Peyer's patch (tissue), 4 donors: Measurements from ENCODE around the gene PMPCA. TPM values are rescaled to one million over a fixed set of nuclear protein-coding genes. Genes with fewer than 3 reads are reported as not detected.

Experiments used
- DNase-seq, 3 donors: peaks; one replicate each; pipeline ENCODE4 v3.0.0-alpha.2; 2017 to 2019
- H3K27ac ChIP-seq, 4 donors: fragments of 200-600 bp; sonication (generic); one replicate each; pipeline ENCODE4 v1.5.1; 2016 to 2019
- H3K27me3 ChIP-seq, 2 donors: fragments of 200-600 bp; sonication (generic); one replicate each; pipeline ENCODE4 v1.5.1; 2019
- H3K36me3 ChIP-seq, 3 donors: fragments of 200-600 bp; sonication (generic); one replicate each; pipeline ENCODE4 v1.5.1; 2016 to 2019
- H3K4me1 ChIP-seq, 4 donors: fragments of 200-600 bp; sonication (generic); one replicate each; pipeline ENCODE4 v1.5.1; 2016 to 2019
- H3K4me3 ChIP-seq, 4 donors: fragments of 200-600 bp; sonication (generic); 1 replicate in 3 of 4; 2 replicates in 1 of 4; pipeline ENCODE4 v1.5.1; 2016 to 2019; ENCODE audit warnings: mild to moderate bottlenecking in 1 of 4
- H3K9me3 ChIP-seq, 4 donors: fragments of 200-600 bp; sonication (generic); one replicate each; pipeline ENCODE4 v1.5.1; 2016 to 2019; ENCODE audit warnings: mild to moderate bottlenecking in 1 of 4
- CTCF ChIP-seq, 6 experiments: fragments of 450-650 bp in 4 of 6; fragments of 200-600 bp in 2 of 6; sonication (generic) in 1 of 6; IDR thresholded peaks; one replicate each; pipeline ENCODE4 v1.5.1; 2017 to 2019; ENCODE audit warnings: antibody characterized with exemption in 6 of 6, mild to moderate bottlenecking in 3 of 6, moderate library complexity in 1 of 6
- POLR2A ChIP-seq, 2 donors: fragments of 450-650 bp; IDR thresholded peaks; one replicate each; pipeline ENCODE4 v1.5.1; 2017; ENCODE audit warnings: antibody characterized with exemption in 2 of 2, mild to moderate bottlenecking in 2 of 2, moderate library complexity in 2 of 2
- total RNA-seq, 4 donors: library from RNA; depleted of rRNA; stranded (reverse); fragments of >200 nt; gene quantifications; one replicate each; pipeline ENCODE4 v1.1.0, GENCODE V29; 2016

PMPCA gene
- total RNA-seq, 4 donors from 2014 or later: 32.8 to 73.4 (median 47.3) TPM

- Histone ChIP-seq H3K4me1 (no peaks in the 10 kb centered on the region), H3K36me3 (peaks cover 0 to 89% (median 0%) of the 10 kb centered on the region in 3 donors), H3K27me3 (no peaks in the 10 kb centered on the region), H3K4me3 (no peak overlapping the region), H3K9me3 (no peaks in the 10 kb centered on the region), H3K27ac (no peak overlapping the region)
- TF ChIP-seq CTCF (IDR thresholded peaks at IDR 0.05) (no peak), POLR2A (IDR thresholded peaks at IDR 0.05) (no peak)
- no peak for DNase-seq
Measured at GRCh38 chr9:136385015-136385414, 25.4 kb upstream of the PMPCA start.

- Histone ChIP-seq H3K36me3 (peaks cover 0 to 80% (median 0%) of the 10 kb centered on the region in 3 donors), H3K4me3 (no peak overlapping the region), H3K9me3 (no peaks in the 10 kb centered on the region), H3K4me1 (no peaks in the 10 kb centered on the region), H3K27ac (no peak overlapping the region), H3K27me3 (no peaks in the 10 kb centered on the region)
- no peak for DNase-seq
- TF ChIP-seq POLR2A (IDR thresholded peaks at IDR 0.05) (no peak), CTCF (IDR thresholded peaks at IDR 0.05) (no peak)
Measured at GRCh38 chr9:136386018-136386417, 24.4 kb upstream of the PMPCA start.

- Histone ChIP-seq H3K4me3 (no peak overlapping the region), H3K27ac (no peak overlapping the region), H3K4me1 (no peaks in the 10 kb centered on the region), H3K9me3 (no peaks in the 10 kb centered on the region), H3K27me3 (no peaks in the 10 kb centered on the region), H3K36me3 (peaks cover 0 to 79% (median 0%) of the 10 kb centered on the region in 3 donors)
- DNase-seq: no peak
- TF ChIP-seq POLR2A (IDR thresholded peaks at IDR 0.05): no peak
- no peak for TF ChIP-seq CTCF (IDR thresholded peaks at IDR 0.05)
Measured at GRCh38 chr9:136387217-136387616, 23.2 kb upstream of the PMPCA start.

GRCh38 chr9:136389396-136389795 is 21.1 kb upstream of the PMPCA start:
- Histone ChIP-seq H3K27me3 (no peaks in the 10 kb centered on the region), H3K9me3 (no peaks in the 10 kb centered on the region), H3K4me1 (no peaks in the 10 kb centered on the region), H3K36me3 (peaks cover 0 to 79% (median 0%) of the 10 kb centered on the region in 3 donors), H3K4me3 (no peak overlapping the region), H3K27ac (no peak overlapping the region)
- TF ChIP-seq POLR2A (IDR thresholded peaks at IDR 0.05) (no peak), CTCF (IDR thresholded peaks at IDR 0.05) (no peak)
- DNase-seq: no peak

GRCh38 chr9:136391737-136392537 is 18.5 kb upstream of the PMPCA start:
- Histone ChIP-seq H3K9me3 (no peaks in the 10 kb centered on the region), H3K27me3 (no peaks in the 10 kb centered on the region), H3K27ac (no peak overlapping the region), H3K4me3 (no peak overlapping the region), H3K36me3 (peaks cover 0 to 85% (median 0%) of the 10 kb centered on the region in 3 donors), H3K4me1 (peaks cover 0 to 12% (median 0%) of the 10 kb centered on the region in 4 donors)
- DNase-seq: no peak
- TF ChIP-seq POLR2A (IDR thresholded peaks at IDR 0.05) (no peak), CTCF (IDR thresholded peaks at IDR 0.05) (no peak)
